ENCODE data around the gene BTNL9. TPM values are rescaled to one million over a fixed set of nuclear protein-coding genes. Genes with fewer than 3 reads are reported as not detected.
"Not testable (repeated sequence)": the region's sequence is repeated elsewhere in the genome, so short reads cannot be mapped to it uniquely, and the experiment has no call there.

BTNL9 gene
- 0.04 and 0.07 TPM in 2 replicates for total RNA-seq

GRCh38 chr5:181039931-181040630 is at the start of gene BTNL9:
TSS of gene BTNL9 (plus strand) at chr5:181040266. CDS start at chr5:181045490, 5,224 bp downstream.
- peak; percentile 41 for DNase-seq (ENCODE audit: low read depth, low spot score)

DNA sequence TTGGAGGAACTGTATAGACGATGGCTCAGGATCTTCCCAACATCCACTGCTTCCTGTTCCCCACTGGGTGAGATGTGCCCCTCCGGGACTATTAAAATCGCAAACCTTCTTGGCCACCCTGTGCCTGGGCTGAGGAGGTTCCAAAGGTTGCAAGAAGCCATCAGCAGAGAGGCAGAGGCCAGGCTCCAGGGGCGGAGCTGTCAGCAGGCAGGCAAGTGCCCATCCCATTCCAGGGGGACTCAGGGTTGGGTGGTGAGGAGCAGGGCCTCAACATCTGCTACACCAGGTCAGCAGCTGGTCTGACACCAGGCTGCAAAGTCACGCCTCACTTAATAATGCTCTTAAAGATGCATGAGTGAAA is 49.2 kb upstream of the BTNL9 start:
- no peak for DNase-seq (ENCODE audit: low read depth, low spot score)

DNA sequence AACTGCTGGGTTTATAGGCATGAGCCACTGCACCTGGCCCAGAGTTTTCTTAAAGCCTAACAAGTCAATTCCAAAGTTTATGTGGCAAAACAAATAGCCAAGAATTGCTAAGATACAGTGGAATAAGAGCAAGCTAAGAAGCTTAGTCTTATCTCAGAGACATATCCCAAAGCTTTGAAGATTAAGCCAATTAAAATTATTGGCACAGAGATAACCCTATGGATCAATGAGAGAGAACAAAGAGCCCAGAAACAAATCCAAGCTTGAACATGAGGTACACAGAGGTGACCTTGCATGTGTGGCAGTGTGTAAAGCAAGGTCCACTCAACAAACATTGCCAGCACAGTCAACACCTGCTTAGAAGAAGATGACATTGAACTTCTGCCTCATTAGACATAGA is 38.1 kb upstream of the BTNL9 start:
- DNase-seq (ENCODE audit: low read depth, low spot score) = no peak

GRCh38 chr5:181005791-181006190 is 34.3 kb upstream of the BTNL9 start:
- no peak for DNase-seq (ENCODE audit: low read depth, low spot score)

DNA sequence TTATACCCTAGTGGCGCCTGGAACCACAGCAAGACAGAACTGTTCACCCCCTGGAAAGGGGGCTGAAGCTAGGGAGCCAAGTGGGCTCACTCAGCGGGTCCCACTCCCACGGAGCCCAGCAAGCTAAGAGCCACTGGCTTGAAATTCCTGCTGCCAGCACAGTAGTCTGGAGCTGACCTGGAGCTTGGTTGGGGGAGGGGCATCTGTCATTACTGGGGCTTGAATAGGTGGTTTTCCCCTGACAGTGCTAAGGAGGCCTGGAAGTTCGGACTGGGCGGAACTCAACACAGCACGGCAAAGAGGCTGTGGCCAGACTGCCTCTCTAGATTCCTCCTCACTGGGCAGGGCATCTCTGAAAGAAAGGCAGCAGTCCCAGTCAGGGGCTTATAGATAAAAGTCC is 31.9 kb upstream of the BTNL9 start:
- no peak for DNase-seq (ENCODE audit: low read depth, low spot score)

DNA sequence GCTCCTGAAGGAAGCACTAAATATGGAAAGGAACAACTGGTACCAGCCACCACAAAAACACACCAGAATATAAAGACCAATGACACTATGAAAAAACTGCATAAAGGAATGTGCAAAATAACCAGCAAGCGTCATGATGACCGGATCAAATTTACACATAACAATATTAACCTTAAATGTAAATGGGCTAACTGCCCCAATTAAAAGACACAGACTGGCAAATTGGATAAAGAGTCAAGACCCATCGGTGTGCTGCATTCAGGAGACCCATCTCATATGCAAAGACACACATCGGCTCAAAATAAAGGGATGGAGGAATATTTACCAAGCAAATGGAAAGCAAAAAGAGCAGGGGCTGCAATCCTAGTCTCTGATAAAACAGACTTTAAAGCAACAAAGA is 30.0 kb upstream of the BTNL9 start:
- DNase-seq (ENCODE audit: low read depth, low spot score) = not testable (repeated sequence)

GRCh38 chr5:181014654-181015053 is 25.4 kb upstream of the BTNL9 start:
- not testable (repeated sequence) for DNase-seq (ENCODE audit: low read depth, low spot score)

DNA sequence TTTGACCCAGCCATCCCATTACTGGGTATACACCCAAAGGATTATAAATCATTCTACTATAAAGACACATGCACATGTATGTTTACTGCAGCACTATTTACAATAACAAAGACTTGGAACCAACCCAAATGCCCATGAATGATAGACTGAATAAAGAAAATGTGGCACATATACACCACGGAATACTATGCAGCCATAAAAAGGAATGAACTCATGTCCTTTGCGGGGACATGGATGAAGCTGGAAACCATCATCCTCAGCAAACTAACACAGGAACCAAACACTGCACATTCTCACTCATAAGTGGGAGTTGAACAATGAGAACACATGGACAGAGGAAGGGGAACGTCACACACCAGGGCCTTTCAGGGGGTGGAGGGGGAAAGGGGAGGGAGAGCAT is 22.6 kb upstream of the BTNL9 start:
- DNase-seq (ENCODE audit: low read depth, low spot score) = not testable (repeated sequence)

DNA sequence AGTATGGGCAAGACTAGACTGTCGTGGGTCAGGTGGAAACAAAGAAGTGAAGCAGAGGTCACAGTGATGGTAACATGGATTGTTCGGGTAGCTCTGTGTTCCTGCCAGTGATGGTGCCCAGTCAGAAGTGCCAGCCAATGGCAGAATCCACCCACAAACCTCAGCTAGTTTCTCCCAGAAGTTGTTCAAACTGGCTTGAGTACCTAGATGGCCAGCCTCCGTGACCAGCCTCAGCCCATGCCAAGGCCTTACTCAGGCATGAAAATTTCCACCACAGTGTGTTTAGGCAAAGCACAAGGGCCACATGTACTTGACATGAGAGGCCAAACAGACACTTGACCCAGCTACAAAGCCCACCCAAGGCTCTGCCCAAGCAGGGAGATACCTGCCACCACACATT is 19.4 kb upstream of the BTNL9 start:
- DNase-seq (ENCODE audit: low read depth, low spot score) = no peak

- no peak for DNase-seq (ENCODE audit: low read depth, low spot score)
Measured at GRCh38 chr5:181024245-181025064, 15.6 kb upstream of the BTNL9 start.

- DNase-seq (ENCODE audit: low read depth, low spot score) = no peak
Measured at GRCh38 chr5:181027452-181028031, 12.5 kb upstream of the BTNL9 start.

DNA sequence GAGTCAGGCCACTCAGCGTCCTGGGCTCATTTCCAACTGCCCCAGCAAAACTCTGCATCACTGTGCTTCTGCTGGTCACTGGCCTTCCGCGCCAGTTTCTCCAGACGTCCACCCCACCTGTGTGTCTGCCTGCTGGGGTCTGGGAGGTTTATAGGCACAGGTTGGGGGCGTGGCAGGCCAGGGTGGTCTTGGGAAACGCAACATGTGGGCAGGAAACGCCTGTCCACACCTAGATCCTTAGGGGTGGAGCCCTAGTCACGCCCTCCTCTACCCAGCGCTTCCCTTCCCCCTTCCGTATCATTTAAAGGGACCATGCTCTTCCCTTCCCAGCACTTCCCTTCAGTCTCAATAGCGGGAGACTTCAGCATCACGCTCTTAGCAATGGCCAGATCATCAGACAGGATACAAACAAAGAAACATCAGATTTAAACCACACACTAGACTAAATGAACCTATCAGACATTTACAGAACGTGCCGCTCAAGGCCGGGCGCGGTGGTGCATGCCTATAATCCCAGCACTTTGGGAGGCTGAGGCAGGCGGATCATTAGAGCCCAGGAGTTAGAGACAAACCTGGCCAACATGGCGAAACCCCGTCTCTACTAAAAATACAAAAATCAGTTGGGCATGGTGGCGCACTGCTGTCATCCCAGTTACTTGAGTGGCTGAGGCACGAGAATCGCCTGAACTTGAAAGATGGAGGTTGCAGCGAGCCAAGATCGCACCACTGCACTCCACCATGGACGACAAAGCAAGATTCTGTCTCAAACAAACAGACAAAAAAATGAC is 11.8 kb upstream of the BTNL9 start:
- DNase-seq (ENCODE audit: low read depth, low spot score) = no peak

DNA sequence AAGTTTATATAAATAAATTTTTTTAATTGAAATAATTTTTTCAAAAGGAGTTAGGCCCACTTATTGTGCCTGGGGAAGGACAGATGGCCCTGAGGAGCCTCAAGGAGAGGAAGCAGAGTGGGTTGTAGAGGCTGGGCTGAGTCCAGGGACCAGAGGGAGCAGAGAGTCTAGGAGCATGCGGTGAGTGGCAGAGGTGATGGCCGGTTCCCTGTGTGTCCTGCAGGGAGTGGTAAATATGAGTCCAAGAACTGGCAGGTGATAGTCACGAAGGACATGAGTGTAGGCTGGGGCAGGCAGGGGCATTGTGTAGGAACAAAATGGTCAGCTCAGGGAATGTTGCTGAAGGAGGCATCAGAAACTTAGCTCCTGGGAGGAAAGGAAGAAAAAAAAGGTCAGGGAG is 8.3 kb upstream of the BTNL9 start:
- no peak for DNase-seq (ENCODE audit: low read depth, low spot score)

DNA sequence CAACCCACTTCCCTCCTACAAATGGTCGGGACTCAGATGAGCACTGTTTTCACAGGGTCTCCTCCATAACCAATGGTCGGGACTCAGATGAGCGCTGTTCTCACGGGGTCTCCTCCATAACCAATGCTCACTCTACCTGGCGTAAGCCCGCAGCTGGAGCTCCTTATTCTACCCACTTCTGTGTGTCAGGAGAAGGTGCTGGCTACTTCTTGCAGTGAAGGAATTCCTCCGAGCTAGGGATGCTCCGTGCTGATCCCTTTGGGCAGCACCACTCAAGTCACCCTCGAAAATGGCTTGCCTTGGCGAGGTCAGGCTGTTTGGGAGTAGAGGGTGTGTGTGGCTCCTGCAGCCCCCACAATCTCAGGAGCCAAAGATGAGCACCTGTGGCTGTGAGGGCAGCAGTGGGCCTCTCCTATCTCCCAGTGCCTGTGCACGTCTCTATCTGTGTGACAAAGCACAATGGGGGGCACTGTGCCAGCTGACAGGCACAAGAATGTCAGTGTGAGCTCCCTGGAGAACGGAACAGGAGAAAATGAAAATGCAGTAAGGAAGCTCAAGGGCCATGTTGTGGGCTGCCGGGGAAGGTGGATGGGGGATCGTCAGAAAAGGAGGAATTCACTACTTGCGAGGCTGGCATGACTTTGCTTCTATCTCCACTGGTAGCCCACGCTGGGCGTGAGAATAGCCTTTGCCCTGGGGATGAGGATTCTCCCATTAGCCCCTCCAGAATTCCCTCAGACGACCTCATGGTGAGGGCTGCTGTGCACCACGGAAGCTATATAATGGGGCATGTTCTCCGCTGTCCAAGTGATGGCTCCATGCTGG is 3.9 kb upstream of the BTNL9 start:
- no peak for DNase-seq (ENCODE audit: low read depth, low spot score)

GRCh38 chr5:181036816-181037364 is 3.2 kb upstream of the BTNL9 start:
- no peak for DNase-seq (ENCODE audit: low read depth, low spot score)

GRCh38 chr5:181037365-181037861 is 2.7 kb upstream of the BTNL9 start:
- DNase-seq (ENCODE audit: low read depth, low spot score) = no peak

- no peak for DNase-seq (ENCODE audit: low read depth, low spot score)
Measured at GRCh38 chr5:181039471-181039870, 595 bp upstream of the BTNL9 start.

DNA sequence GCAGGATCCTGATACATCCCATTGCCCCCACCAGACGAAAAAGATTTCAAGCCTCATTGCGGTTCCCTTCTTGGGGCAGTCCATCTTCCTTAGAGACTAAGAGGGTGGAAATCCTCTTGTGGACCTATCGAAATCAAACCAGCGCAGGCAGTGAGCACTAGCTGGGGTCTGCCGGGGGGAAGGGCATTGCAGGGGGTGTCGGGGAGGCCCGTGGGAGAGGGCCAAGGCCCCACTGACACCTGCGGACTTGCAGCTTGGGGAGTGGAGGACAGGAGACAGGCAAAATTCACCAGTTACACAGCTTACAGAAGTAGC is 522 bp downstream of the BTNL9 start:
- DNase-seq (ENCODE audit: low read depth, low spot score) = no peak

DNA sequence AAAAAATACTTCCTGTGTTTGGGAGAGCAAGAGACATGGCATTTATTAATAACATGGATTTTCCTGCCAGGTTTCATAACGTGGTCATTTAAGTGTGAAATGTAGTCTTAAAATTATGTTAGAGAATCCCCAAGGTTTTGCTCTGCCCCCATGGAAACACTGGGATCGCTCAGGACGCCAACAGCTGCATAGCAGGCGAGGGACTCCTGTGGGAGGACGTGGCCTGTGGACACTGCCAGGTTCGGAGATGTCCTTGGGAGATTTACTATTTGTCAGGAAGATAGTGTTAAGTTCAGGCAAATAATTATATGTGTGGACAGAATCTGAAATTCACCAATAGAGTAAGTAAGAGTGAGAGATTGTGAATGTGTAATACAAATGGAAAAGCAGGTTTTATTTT is 977 bp downstream of the BTNL9 start:
- no peak for DNase-seq (ENCODE audit: low read depth, low spot score)

- DNase-seq (ENCODE audit: low read depth, low spot score) = no peak
Measured at GRCh38 chr5:181042036-181042713, 2.1 kb downstream of the BTNL9 start.
